ENCODE results near the gene TTYH1. TPM values are rescaled to one million over a fixed set of nuclear protein-coding genes. Genes with fewer than 3 reads are reported as not detected.

TTYH1 gene
- total and polyA plus RNA-seq, 4 donors, result 0.05 to 0.46 (median 0.18) TPM; not detected in 1

- Histone ChIP-seq H3K4me3 (no peak overlapping the region), H3K9me3 (ENCODE audit: control insufficient read depth in 4 of 4, insufficient read depth in 3 of 4, low read length in 3 of 4) (no peaks in the 10 kb centered on the region), H3K36me3 (ENCODE audit: control insufficient read depth in 4 of 4, insufficient read depth in 4 of 4, low read length in 4 of 4) (peaks cover 20 to 87% (median 65%) of the 10 kb centered on the region in 4 donors), H3K27me3 (ENCODE audit: control insufficient read depth in 3 of 3, insufficient read depth in 3 of 3, low read length in 2 of 3) (no peaks in the 10 kb centered on the region), H3K9ac (ENCODE audit: insufficient read depth in 1 of 2, low read length in 2 of 2) (no peak overlapping the region), H3K27ac (ENCODE audit: low read depth in 1 of 2, low read length in 1 of 2) (no peak overlapping the region), H3K4me1 (ENCODE audit: control insufficient read depth in 5 of 5, insufficient read depth in 5 of 5, low read length in 5 of 5) (peaks cover 7 to 22% (median 11%) of the 10 kb centered on the region in 5 donors)
- TF ChIP-seq, protein P1, sequence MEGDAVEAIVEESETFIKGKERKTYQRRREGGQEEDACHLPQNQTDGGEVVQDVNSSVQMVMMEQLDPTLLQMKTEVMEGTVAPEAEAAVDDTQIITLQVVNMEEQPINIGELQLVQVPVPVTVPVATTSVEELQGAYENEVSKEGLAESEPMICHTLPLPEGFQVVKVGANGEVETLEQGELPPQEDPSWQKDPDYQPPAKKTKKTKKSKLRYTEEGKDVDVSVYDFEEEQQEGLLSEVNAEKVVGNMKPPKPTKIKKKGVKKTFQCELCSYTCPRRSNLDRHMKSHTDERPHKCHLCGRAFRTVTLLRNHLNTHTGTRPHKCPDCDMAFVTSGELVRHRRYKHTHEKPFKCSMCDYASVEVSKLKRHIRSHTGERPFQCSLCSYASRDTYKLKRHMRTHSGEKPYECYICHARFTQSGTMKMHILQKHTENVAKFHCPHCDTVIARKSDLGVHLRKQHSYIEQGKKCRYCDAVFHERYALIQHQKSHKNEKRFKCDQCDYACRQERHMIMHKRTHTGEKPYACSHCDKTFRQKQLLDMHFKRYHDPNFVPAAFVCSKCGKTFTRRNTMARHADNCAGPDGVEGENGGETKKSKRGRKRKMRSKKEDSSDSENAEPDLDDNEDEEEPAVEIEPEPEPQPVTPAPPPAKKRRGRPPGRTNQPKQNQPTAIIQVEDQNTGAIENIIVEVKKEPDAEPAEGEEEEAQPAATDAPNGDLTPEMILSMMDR (IDR thresholded peaks at IDR 0.05; ENCODE audit: control extremely low read depth, extremely low read depth), result no peak
- WGBS, 2 donors, result 93% methylated on average over 30 to 31 of the region's 31 CpGs
- DNase-seq (no peak), ATAC-seq (ENCODE audit: insufficient read depth, low FRiP score) (no peak)
Measured at GRCh38 chr19:54453921-54454780, 38.9 kb downstream of the TTYH1 start.

GRCh38 chr19:54454781-54455675, 39.8 kb downstream of the TTYH1 start:
- Histone ChIP-seq H3K9ac (ENCODE audit: insufficient read depth in 1 of 2, low read length in 2 of 2) (no peak overlapping the region), H3K27me3 (ENCODE audit: control insufficient read depth in 3 of 3, insufficient read depth in 3 of 3, low read length in 2 of 3) (no peaks in the 10 kb centered on the region), H3K4me1 (ENCODE audit: control insufficient read depth in 5 of 5, insufficient read depth in 5 of 5, low read length in 5 of 5) (peaks cover 7 to 27% (median 13%) of the 10 kb centered on the region in 5 donors), H3K9me3 (ENCODE audit: control insufficient read depth in 4 of 4, insufficient read depth in 3 of 4, low read length in 3 of 4) (no peaks in the 10 kb centered on the region), H3K27ac (ENCODE audit: low read depth in 1 of 2, low read length in 1 of 2) (no peak overlapping the region), H3K4me3 (no peak overlapping the region), H3K36me3 (ENCODE audit: control insufficient read depth in 4 of 4, insufficient read depth in 4 of 4, low read length in 4 of 4) (peaks cover 20 to 86% (median 73%) of the 10 kb centered on the region in 4 donors)
- TF ChIP-seq, protein P1 (IDR thresholded peaks at IDR 0.05; ENCODE audit: control extremely low read depth, extremely low read depth), result no peak
- DNase-seq, result no peak
- ATAC-seq (ENCODE audit: insufficient read depth, low FRiP score), result no peak
- 94 to 95% methylated on average over 33 of the region's 33 CpGs for WGBS, 2 donors

DNA sequence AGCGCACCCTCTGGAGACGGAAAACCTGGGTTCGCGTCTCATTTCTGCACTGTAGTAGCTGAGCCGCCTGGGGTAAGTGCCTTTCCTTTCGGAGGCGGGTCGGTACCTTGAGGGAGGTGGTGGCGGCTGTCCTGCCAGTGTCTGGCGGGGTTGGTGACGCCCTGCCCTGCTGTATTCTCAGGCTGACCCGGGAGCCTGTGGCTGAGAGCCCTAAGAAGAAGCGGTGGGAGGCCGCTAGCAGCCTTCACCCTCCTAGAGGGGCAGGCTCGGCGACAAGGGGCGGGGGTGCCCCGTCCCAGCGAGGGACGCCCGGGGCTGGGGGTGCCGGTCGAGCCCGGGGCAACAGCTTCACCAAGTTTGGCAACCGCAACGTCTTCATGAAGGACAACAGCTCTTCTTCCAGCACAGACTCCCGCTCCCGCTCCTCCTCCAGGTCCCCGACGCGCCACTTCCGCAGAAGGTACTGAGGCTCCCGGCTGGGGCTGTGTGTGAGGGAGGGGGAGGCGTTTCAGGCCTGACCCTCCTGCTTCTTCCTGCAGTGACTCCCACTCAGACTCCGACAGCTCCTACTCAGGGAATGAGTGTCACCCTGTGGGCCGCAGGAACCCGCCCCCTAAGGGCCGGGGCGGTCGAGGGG, 40.6 kb downstream of the TTYH1 start:
- TF ChIP-seq, protein P1 (IDR thresholded peaks at IDR 0.05; ENCODE audit: control extremely low read depth, extremely low read depth), result no peak
- no peaks in the 10 kb centered on the region for H3K9me3 ChIP-seq (ENCODE audit: control insufficient read depth in 4 of 4, insufficient read depth in 3 of 4, low read length in 3 of 4)
- H3K4me3 ChIP-seq, result no peak overlapping the region
- DNase-seq (no peak), ATAC-seq (ENCODE audit: insufficient read depth, low FRiP score) (no peak)
- no peak overlapping the region for H3K27ac ChIP-seq (ENCODE audit: low read depth in 1 of 2, low read length in 1 of 2)
- H3K27me3 ChIP-seq (ENCODE audit: control insufficient read depth in 3 of 3, insufficient read depth in 3 of 3, low read length in 2 of 3), result no peaks in the 10 kb centered on the region
- no peak overlapping the region for H3K9ac ChIP-seq (ENCODE audit: insufficient read depth in 1 of 2, low read length in 2 of 2)
- WGBS, 2 donors, result 94% methylated on average over 29 to 40 of the region's 40 CpGs
- H3K36me3 ChIP-seq (ENCODE audit: control insufficient read depth in 4 of 4, insufficient read depth in 4 of 4, low read length in 4 of 4), result peaks cover 20 to 90% (median 72%) of the 10 kb centered on the region in 4 donors
- peaks cover 3 to 25% (median 10%) of the 10 kb centered on the region in 5 donors for H3K4me1 ChIP-seq (ENCODE audit: control insufficient read depth in 5 of 5, insufficient read depth in 5 of 5, low read length in 5 of 5)

Data from lung (tissue), 12 donors.